LNCAP (cell line): ENCODE results near the gene CCDC142.

Experiments used
- CTCF ChIP-seq: fragments of 450-650 bp; IDR thresholded peaks from 2 replicates; pipeline ENCODE4 v1.5.1; 2017; ENCODE audit warnings: mild to moderate bottlenecking

Gene CCDC142

DNA sequence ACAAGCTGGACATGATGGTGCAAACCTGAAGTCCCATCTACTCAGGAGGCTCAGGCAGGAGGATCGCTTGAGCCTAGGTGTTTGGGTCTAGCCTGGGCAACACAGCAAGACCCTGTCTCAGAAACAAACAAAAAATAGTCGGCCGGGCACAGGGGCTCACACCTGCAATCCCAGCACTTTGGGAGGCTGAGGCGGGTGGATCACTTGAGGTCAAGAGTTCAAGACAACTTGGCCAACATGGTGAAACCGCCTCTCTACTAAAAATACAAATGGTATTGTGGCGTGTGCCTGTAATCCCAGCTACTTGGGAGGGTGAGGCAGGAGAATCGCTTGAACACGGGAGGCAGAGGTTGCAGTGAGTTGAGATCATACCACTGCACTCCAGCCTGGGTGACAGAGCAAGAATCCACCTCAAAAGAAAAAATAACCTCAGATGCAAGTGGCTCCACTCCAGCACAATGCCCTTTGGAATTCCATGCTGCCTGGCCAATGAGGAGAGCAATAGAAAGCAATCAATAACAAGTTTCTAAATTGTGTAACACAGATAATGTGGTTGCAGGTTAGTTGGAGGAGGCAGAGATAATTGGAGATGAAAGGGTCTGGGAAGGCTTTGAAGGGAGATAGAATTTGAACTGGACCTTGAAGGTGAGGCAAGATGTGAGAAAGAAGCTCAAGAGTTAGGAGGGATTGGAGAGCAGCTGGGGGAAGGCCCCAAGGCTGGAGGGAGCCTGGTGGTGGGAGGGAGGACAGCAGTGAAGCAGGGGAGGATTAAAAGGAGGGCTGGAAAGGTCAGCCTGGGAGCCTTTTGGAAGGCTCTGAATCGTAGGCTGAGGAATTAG, 6.1 kb upstream of the CCDC142 start:
- TF ChIP-seq CTCF: no peak

DNA sequence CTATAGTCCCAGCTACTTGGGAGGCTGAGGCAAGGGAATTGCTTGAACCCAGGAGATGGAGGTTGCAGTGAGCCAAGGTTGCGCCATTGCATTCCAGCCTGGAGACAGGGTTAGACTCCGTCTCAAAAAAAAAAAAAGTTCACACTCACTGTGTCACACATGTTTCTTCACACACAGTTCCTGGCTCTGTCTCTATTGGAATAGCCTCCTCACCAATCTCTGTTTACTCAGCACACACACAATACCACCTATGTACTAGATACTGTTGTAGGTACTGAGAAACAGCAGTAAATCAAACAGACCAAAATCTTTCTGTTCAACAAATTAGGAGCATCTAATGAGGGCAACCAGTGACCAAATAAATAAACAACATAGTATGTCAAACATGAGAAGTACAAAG, 3.3 kb upstream of the CCDC142 start:
- TF ChIP-seq CTCF: no peak

DNA sequence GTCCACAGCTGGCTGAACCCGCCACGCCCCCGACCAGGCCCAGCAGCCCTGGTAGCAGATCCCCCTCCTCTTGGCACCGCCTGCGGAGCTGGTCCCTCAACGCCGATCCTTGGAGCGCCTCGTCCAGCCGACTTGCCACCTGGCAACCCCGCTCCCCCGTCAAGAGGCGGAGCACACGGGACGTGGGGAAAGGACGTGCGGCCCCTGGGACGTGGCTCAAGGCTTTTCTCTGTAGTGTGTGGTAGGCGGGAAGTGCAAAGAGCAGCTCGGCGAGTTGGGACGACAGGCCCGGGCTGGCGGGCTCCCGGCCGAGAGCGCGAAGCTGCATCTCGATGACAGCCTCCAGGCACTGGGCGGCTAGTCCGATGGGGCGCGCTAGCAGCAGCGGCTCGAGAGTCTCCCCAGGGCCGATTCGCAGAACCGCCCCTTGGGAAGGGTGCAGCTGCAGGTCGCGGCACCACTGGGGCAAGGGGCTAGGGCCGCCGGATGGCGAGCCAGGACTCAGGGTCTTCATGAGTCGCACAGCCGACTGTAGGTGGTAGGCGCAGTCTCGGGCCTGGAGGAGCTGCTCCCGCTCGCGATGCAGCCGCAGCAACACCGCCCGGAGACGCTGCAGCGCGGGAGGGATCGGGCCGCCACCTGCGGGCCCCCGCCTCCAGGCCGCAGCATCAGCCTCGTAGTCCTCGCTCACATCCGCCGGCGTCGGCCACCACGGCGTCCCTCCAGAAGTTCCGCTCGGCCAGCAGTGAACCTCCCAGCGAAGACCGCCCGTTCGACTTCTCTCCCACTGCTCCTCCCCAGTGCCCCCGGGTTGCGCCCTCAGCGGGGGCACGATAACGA, 617 bp downstream of the CCDC142 start:
- no peak for TF ChIP-seq CTCF

DNA sequence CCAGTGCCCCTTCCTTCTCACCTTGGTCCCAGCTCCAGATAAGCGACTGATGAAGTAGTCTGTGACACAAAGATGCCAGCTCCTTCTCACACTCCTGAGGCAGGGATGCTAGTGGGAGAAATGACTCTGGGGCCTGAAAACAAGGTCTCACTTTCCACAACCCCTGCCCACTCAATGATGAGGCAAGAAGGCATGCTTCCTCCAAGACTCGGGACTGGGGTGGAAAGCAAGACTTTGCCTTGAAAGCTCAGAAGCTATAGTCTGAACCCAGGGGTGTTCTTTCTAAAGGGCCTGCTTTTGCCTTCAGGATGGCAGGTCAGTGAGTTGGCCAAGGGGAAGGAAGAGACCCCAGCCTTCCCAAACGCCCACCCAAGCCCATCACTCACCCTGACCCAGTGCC, 1.4 kb downstream of the CCDC142 start:
- no peak for TF ChIP-seq CTCF

GRCh38 chr2:74474899-74475298, 7.9 kb downstream of the CCDC142 start:
- TF ChIP-seq CTCF: no peak

DNA sequence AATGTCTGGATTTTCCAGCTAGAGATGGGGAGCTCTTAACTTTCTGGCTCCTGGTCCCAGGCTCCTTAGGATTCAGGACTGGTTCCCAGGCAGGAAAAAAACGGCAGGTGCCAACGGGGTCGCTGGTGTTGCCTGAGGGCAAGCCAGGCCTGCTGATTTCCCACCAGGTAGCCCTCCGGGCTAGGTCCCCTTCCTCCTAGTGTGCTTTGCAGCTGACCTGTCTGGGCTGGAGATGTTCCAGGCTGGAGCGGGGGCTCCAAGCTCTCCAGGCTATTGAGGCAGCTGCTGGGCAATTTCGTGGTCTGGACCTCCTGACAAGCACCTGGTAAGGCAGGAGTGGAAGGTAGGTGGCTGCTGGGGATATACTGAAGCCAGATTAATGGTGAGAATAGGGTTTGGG, 8.3 kb downstream of the CCDC142 start:
- TF ChIP-seq CTCF: no peak

- TF ChIP-seq CTCF: no peak
Observed at GRCh38 chr2:74472945-74473258, 9.9 kb downstream of the CCDC142 start.
